Muscle of back (tissue), 11 donors: ENCODE data around the gene KCNT2. TPM values are rescaled to one million over a fixed set of nuclear protein-coding genes. Genes with fewer than 3 reads are reported as not detected.
"Not testable (repeated sequence)": the region's sequence is repeated elsewhere in the genome, so short reads cannot be mapped to it uniquely, and the experiment has no call there.

Experiments
- DNase-seq, 3 donors: peaks; one replicate each; pipeline versions ENCODE4 v3.0.0 to v3.0.0-alpha.2; 2013
- polyA plus RNA-seq, 10 donors: library from polyadenylated mRNA; unstranded; fragments of 120-200 nt; gene quantifications; one replicate each; pipeline ENCODE4 v1.2.1, GENCODE V29; 2013; ENCODE audit not compliant: insufficient read length in 10 of 10

Gene KCNT2
- polyA plus RNA-seq, 10 donors, result 3.2 to 8.8 (median 5.2) TPM

DNA sequence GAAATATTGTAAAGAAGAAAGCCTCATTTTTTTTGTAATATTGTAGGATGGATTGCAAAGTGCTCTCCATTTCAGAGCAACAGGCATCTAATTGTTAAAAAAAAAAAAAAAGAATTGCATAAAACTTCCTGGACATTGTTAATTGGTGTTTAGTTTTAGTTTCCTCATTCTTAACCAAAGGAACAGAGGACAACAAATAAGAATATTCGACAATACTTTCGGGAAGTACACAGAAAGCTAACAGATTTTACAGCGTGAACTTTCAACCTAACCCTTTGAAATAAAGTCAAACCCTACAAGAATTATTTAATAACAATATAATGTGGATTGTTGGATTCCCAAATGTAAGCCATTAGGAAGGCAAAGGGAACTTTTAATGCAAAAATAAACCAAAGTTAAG lies 284.4 kb downstream of the KCNT2 start:
- no peak for DNase-seq

DNA sequence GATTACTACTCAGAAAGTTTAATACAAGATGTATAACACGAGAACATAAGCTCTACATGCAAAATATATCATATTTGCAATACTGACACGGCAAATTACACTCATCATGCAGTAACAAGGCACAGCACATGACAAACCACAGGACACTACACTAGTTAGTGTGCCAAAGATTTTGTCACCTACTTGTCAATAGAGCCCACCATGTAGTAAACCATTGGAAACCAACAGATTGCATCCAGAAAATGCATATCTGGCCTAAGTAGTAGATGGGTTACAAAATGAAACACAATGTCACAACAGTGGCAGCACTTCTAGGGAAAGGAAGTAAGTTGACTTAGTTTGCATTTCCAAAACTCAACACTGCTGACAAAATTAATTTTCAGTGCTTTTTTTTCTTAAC lies 288.9 kb downstream of the KCNT2 start:
- DNase-seq, result no peak

DNA sequence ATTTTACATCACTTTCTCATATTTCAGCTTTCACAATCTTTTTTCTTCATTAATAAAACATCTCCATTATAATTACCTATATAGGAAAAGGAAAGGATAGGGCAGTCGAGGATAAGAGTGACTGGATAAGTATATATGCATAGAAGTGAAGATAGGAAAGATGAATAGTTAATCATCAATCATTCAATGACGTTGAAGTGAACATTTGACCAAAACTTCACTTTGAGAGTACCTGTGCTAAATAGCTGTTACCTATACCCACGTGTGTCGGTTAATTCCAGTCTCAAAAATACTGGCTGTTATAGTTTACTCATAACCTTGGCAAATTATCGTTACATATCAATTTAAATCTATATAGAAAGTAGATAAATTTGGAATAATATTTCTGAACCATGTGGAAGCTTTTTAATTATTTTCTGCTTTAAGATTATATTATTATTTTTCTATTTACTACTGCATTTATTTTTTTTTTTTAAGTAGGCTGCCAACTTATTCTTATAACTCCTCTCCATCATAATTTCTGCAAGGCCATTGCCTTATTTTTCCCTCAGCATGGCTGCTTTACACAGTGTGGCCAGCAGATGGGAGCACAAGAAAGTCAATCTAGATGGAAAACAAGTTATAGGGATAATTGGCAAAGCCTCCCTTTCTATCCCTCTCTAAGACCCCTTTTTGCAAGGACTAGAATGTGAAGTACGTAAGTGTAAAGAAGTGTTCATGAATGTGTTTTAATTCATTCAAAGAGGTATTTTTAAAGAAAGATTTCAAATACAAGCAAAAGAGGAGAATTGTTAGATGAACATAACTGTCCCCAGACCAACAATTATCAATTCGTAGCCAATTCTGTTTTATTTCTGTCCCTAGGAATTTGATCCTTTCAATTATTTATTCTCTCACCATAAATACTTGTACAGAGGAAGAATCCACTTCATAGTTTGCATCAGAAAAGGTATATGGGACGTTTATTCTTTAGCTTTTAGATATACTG lies 290.4 kb downstream of the KCNT2 start:
- peak; percentile 35 to 61 (median 41) for DNase-seq

DNA sequence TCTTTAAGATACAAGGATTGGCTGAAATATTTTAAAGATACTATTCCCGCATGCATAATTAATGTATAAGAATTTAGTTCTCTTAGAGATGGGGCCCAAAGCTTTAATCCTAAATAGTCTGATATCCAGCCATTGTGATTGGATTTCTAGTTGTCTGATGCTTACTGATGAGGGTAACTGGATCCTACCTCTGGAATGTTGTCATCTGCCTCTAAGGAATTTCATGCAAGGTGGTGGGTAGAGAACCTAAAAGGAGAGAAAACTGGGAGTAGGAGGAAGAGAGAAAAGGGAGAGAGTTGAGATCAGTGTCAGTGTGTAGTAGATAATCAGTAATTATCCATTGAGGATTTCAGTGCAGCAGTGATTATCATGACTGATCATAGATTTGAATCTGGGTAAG lies 295.5 kb downstream of the KCNT2 start:
- DNase-seq, result no peak

DNA sequence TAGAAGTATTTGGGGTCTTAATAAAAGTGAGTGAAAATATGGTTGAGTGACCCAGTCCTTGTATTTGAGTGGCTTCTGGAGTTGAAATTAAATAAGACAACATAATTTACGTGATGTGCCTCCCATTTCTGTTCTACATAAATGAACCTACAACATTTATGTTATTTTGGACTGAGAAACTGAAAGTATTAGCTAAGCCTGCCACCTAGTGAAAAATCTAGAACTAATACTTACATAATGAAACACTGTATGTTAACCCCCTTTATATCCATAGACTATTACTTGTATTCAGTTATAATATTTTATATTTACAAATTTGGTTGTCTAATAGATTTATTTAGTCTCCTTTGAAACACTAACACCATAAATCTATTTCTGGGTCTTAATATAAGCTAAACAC lies 298.9 kb downstream of the KCNT2 start:
- peak; percentile 16 to 47 (median 20) for DNase-seq

DNA sequence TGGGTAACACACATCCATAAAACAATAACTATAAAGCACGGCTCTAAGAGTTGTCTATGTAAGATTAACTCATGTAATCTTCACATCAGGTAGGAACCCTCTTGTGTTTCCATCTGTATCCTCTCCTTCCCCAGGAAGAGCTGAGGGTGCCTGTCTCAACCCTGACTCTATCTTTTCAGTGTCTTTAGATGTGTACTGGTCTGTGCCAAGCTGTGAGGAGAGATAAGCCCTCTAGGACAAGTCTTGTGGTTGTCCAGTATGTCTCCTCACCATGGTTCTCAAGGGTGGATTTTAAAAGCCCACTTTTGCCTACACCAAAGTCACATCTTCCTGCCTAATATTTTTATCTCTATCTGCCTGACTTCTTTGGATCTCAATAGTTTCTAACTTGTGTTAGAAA lies 300.1 kb downstream of the KCNT2 start:
- DNase-seq, result no peak

DNA sequence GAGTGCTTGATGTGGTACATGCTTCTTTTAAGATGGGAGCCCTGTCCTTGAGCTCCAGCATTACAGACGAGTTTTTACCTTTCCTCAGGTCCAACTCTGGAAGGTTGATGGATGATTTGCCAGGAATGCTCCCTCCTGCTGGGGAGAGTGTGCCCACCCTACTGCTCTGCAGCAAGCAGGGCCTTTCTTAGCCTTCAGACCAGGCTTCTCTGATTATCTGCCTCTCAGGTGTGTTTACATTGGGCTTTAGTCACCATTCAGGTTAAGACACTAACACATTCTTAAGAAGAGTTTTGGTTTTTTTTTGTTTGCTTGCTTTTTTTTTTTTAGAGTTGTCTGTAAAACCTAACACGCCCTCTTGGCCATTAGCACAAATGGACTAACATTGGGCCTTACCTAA lies 301.8 kb downstream of the KCNT2 start:
- DNase-seq, result no peak

DNA sequence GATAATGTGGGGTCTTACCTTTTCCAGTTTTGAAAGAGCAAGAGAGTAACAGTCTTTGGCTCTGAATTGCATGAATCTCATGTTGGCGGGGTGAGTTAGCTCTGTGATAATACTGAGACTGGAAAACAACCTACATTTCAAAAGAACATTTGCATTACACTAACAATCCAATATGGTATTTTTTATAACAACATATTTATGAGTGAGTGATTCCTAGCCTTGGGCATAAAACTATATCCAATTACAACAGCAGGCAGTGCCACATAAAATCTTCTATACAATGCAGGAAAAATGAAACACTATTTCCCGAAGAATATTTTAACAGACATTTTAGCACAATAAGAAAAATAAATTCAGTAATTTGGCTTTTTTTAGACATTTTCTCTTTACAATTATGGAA lies 303.0 kb downstream of the KCNT2 start:
- no peak for DNase-seq

DNA sequence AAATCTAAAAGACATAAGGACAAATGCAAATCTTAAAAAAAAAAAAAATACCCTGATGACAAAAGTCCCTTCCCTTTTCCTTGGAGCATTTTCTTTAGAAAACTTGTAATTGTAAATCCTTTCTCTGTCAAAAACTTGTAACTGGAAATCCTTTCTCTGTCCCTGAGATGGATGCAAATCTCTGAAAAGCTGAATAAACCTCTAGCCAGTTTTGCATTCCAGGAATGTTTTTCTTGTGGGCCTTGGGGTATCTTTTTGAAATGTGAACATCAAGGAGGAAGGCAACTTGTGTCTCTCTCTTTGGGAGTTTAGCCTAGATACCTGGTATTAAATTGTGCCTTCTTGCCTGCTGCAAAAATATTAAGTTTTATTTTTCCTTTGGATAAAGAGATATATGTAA lies 305.3 kb downstream of the KCNT2 start:
- DNase-seq, result no peak

DNA sequence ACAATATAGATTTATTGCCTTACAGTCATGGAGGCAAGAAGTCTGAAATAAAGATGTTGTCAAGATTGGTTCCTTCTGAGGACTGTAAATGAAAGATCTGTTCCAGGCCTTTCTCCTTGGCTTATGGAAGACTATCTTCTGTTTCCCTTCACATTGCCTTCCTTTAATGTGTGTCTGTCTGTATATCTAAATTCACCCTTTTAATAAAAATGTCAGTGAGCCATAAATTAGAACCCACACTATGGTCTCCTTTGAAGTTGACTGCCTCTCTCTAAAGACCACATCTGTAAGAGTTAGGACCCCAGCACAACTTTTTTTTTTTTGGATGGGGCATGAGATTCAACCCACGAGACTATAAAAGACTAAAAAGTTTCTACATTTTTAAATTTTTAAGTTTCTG lies 305.8 kb downstream of the KCNT2 start:
- DNase-seq, result no peak

DNA sequence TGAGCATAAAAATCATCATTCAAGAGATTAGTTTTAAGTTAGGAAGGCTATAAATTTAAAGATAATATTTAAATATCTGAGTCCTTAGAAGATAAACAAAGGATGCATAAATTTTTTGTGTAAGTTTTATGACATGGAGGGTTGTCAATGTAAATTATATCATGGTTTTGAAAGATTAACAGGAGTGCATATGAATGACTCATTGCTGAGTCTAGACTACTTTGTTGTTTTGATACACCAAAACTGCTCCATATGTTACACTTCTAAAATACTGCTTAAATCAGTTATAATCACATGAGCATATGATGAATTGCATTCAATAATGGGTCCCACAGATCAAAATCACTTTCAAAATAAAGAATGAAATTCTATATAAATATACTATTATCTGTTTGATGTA lies 312.5 kb downstream of the KCNT2 start:
- no peak for DNase-seq

DNA sequence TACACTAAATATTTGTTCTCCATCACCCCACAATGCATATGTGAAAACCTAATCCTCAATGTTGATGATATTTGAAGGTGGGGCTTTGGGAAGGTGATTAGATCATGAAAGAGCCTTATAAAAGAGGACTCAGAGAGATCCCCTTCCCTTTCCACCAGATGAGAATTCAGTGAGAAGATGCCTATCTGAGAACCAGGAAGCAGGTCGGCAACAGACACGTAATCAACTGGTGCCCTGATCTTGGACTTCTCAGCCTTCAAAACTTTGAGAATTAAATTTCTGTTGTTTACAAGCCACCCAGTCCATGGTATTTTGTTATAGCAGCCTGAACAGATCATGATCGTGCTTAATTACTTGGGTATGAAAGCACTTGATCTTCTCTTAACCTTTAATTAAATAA lies 329.4 kb downstream of the KCNT2 start:
- DNase-seq, result no peak

DNA sequence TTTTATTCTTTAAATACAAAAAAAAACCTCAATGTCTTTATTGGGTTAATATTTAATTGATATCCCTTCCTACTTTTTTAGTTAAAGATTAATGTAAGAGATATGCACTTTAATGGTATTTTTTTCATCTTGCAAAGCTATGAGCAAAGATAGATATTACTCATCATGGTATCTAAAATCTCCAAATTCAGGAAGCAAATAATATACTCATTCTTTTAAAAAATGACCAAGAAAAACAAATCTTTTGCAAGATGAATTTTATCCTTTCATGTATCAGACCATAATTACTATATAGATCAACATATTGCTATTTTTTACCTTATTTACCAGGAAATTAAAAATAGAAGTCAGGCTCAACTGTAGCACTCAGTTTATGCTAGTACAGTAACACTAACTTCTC lies 330.4 kb downstream of the KCNT2 start:
- no peak for DNase-seq

DNA sequence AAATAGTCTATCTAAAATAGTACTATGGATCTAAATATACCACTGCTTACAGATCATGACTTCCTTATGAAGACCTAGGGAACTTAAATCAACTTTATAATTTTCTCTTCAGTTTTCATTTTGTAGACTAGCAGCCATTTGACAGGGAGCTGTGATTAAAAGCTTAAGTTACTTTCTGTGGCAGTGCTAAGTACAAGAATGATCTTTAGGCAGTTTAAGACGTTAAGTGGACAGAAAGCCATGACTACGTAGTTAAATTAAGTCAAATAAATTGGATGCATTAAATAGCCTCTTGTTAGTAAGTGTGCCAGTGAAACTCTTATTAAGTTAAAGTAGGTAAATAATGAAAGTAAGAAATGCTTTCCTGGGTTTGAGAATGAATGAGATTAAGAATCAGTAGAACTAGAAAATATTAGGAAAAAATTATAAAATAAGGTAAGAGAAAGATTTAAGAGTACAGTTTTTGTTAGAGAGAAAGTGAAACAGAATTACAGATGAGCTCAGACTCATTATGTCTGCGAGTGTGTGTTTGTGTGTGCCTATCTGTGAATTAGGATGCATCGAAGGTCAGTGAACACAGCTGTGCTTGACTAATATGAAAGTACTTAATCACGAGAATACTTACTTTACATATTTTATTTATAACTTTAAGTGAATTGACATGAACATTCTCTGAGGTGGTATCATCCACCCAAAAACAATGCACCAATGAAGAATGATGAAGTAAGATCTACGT lies 336.9 kb downstream of the KCNT2 start:
- no peak for DNase-seq

DNA sequence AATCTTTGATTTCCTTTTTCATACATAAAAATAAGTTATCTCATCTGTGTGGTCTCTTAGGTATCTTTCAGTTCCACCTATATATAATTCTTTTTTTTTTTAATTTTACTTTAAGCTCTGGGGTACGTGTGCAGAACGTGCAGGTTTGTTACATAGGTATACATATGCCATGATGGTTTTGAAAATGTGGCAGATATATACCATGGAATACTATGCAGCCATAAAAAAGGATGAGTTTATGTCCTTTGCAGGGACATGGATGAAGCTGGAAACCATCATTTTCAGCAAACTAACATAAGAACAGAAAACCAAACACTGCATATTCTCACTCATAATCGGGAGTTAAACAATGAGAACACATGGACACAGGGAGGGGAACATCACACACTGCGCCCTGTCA lies 345.2 kb downstream of the KCNT2 start:
- DNase-seq, result not testable (repeated sequence)

DNA sequence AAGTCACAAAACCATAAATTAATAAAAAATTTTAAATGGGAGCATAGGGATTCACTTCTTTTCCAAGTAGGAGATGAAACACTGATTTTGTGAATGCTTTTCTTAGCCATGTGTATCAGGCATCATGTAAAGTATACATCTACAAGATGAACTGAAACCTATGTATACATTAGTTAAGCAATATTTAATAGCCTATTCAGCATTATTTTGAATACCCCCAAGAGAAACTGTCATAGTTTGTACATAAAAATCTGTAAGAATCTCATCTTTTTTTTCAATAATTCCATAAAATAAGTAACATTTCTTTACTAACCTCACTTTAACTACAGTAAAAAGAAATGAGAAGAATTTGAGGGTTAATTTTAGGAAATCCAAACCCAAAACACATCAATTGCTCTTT lies 348.0 kb downstream of the KCNT2 start:
- DNase-seq, result no peak

DNA sequence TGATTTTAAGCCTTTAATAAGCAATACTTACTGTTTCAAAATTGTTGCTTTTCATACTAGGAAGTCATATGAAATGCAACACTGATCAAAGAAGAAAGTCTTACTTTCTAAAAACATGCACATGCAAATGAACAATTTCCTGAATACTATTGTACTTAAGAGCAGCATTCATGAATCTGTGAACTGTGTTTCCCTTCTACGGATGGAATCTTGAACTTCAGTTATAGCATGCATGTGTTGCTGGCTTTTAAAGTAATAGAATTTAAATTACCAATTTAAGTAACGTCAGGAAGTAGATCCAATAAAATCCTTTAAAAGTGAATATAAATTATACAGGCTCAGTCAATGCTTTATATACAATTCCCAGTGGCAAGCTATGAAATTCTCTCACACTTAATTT lies 348.9 kb downstream of the KCNT2 start:
- peak in 1 of 3 donors; percentile 15 for DNase-seq

DNA sequence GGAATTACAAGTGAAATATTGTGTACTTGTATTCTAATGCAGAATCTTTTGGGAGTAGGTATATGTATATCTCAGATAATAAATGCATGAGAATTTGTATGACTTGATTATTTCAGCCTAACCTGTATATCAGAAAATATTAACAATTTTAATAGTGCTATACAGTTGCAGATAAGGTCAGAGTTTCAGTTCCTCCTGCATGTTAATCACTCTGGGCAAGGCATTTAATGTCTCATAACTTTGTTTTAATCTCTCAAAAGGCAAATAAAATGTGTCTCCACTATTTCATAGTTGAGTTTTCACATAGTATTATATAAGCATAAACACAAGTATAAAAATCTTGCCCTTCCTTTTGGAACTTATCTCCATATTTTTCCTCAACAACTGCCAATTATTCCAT lies 352.5 kb downstream of the KCNT2 start:
- no peak for DNase-seq

DNA sequence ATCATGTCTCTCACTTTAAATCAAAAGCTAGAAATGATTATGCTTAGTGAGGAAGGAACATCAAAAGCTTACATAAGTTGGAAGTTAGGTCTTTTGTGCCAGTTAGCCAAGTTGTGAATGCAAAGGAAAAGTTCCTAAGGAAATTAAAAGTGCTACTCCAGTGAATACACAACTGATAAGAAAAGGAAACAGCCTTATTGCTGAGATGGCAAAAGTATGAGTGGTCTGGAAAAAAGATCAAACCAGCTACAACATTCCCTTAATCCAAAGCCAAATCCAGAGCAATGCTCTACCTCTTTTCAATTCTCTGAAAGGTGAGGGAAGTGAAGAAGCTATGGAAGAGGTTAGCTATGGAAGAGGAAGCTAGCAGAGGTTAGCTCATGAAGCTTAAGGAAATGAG lies 378.7 kb downstream of the KCNT2 start:
- DNase-seq, result no peak

DNA sequence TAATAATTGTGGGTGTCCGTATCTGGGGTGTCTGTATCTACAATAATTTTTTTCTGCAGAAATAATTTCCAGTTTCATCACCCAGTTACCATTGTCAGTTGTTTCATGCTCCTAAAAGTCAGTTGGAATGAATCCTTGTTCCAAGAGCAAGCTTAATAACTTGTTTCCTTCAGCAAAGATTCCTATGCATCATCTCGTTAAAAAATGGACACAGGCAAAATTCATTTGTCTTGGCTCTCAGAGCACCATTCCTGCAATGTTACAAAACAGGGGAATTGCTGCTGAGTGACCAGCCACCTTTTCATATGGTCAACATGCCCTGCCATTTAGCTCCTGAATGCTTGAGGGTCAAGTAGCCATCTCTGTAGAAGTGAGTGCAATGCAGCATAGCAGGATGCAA lies 393.4 kb downstream of the KCNT2 start:
- DNase-seq, result no peak

DNA sequence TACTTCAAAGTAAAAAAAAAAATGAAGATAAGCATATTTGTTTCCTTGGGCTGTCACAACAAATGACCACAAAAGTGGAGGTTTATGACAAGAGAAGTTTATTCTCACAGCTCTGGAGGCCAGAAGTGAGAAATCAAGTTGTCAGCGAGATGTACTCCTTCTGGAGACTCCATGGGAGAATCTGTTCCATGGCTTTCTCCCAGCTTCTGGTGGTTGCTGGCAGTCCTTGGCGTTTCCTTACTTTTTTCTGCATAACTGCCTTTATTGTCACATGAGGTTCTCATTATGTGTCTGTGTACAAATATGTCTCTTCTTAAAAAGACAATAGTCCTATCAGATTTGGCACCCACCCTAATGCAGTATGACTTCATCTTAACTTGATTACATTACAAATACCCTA lies 398.3 kb downstream of the KCNT2 start:
- peak in 2 of 3 donors; percentile 24 to 45 for DNase-seq

DNA sequence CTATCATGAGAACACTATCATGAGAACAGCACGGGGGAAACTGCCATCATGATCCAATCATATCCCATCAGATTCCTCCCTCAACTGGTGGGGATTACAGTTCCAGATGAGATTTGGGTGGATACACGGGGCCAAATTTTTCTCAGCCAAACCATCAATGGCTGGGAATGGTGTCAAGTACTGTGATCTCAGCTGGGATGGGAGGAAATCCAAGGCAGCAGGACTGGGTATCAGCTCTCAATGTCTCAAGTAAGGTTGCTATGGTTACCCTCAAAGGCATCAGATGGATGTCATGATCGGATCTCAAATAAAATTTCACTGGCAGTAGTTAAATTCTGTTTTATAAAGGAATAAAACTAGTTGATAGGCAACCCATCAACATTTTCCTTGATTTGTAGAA lies 399.0 kb downstream of the KCNT2 start:
- peak in 1 of 3 donors; percentile 8 for DNase-seq

DNA sequence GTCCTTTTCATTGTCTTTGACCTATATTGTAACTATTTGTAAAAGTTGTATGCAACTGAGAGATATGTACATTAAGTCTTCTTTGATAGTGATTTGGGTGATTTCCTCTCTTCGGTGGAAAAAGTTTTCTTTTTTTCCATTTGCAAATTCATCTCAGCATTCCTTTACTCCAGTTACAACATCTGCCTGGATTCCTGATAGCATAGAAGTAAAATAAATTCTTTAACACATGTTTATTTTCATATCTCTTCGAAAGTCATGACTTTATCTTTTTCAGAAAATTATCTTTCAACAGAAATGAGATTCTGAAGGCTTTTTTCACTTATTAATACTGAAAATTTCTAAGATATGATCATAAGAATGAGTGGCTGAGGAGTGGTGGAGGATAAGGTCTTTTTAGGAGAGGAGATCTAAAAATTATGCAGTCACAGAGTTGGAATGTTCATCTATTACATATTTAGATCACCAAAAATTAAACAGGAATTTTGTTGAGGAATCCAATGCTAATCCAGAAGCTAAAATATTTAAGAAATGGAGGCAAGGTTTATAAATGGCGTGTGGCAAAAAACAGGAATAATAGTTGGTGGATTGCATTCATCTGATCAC lies 400.5 kb downstream of the KCNT2 start:
- DNase-seq, result no peak
